ENCODE data around the gene KRT3.

KRT3 gene

GRCh38 chr12:52795694-52796428 lies at the start of gene KRT3:
Gene KRT3 (minus strand): TSS chr12:52796117. CDS start chr12:52796042, 75 bp downstream.
- FAIRE-seq = no peak

DNA sequence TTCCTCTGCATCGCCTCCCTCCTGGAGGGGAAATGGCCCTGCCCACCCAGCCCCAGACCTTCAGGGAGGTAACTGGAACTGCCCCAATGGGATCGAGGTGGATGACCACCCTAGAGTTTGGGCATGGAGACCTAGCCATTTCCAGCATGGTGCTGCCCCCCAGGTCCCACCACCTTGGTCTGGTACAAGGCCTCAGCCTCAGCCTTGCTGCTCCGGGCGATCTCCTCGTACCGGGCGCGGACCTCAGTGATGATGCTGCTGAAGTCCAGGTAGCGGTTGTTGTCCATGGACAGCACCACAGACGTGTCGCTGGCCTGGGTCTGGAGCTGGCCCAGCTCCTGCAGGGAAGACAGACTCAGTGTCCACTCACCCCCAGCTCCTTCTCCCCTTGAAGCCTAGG lies 48.5 kb upstream of the KRT3 start:
- FAIRE-seq = no peak

DNA sequence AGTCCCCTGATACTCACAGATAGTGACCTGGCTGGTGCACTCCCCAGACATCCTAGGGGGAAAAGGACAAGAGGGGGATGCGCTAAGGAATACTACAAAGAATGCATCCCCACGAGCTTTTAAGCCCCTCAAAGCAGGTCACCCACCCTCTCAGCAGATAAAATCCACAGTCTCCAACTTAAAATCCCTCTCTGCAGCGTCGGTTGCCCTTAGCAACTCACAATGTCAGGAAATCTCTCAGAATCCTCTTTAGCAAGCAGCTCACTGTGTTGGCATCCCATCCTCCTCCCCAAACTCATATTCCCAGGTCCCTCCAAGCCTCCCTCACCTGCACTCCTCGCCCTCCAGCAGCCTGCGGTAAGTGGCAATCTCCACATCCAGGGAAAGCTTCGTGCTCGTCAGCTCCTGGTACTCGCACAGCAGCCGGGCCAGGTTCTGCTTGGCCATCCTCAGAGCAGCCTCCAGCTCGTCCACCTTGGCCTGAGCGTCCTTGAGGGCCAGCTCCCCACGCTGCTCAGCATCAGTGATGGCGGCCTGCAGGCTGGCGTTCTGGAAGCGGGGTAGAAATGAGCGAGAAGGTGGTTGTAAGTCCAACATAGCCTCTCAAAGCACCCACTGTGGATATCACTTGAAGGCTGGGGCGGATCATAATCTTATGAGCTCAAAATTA lies 43.7 kb upstream of the KRT3 start:
- FAIRE-seq = no peak

DNA sequence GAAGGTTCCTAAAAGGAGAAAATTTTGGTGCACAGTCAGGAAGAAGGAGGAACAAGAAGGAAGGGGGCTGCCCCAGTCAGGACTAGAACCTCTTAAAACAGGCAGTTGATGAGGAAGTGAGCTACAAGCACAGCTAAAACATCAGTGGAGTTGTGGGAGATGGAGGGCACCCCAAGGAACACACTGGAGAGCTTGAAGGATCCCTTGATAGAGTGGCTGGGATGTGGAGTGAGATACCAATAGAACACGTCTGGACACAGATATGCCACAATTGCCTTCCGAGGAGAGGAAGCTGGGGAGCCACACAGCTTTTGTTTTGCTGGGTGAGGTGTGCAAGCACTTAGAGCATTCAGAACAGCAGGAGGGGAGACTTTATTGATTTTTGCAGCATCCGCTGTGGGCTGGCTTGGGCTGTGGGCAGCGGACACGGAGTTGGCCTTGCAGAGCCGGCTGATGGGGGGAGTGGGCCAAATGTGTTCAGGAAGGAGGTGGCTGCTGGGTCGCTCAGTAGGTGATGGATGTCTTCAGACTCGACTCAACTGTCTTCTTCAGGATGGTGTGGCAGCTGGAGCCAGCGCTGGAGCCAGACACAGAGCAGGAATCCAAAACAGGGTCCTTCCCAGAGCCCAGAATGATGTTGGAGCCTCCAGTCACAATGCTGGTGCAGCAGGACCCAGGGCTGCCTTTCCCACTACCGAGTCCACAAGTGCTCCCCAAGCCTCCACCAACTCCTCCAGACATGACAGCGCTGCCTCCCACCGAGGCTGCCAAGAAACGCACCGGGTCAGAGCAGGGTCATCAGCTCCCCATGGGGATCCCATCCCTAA lies 42.9 kb upstream of the KRT3 start:
- FAIRE-seq = no peak

GRCh38 chr12:52837781-52838608 lies 42.1 kb upstream of the KRT3 start:
- FAIRE-seq = no peak

- no peak for FAIRE-seq
Measured at GRCh38 chr12:52837413-52837741, 41.5 kb upstream of the KRT3 start.

GRCh38 chr12:52836491-52837412 lies 40.8 kb upstream of the KRT3 start:
- FAIRE-seq = no peak

DNA sequence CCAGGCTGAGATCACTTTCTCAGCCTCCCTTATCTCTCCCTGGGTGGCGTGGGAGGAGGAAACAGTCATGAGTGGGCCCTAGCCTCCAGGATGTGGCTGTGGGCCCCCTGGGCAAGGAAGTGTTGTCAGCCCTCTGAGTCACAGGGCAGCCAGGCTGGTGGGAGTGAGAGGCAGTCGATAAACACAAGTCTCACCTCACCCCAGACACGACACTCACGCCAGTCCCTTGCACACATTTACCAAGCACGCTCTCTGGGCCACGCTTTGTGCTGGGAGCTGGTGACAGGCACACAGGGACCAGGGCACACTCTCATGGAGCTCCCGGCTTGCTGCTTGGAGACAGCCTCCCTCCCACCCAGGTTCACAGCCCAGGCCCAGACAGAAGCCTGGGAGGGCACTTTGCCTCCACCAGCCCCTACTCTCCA lies 40.1 kb upstream of the KRT3 start:
- FAIRE-seq = no peak

- no peak for FAIRE-seq
Measured at GRCh38 chr12:52835271-52836041, 39.5 kb upstream of the KRT3 start.

- FAIRE-seq = no peak
Measured at GRCh38 chr12:52834727-52835001, 38.7 kb upstream of the KRT3 start.

GRCh38 chr12:52833922-52834726 lies 38.2 kb upstream of the KRT3 start, which contains the start of gene KRT79:
Gene KRT79 (minus strand): TSS chr12:52834311. CDS start chr12:52834260, 51 bp downstream.
- FAIRE-seq = no peak

GRCh38 chr12:52832985-52833905 lies 37.3 kb upstream of the KRT3 start:
- FAIRE-seq = no peak

DNA sequence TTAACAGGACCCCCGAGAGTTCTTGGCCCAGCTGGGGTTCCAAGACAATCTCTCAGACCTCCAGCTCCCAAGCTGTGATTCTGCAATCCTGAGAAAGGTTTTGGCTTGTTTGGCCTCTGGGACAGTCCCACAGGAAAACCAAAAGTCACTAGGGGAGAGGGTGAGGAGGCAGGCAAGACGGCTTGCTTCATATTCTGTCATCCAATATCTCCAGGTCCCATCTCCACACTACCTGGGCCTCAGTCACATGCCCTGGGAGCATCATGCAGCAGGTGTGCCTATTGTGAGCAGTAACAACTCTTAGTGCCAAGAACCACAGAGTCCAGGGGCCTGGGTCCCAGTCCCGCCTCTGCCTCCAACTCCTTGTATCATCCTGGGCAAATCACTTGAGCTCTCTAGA lies 36.5 kb upstream of the KRT3 start:
- no peak for FAIRE-seq

GRCh38 chr12:52831251-52831650 lies 35.3 kb upstream of the KRT3 start:
- FAIRE-seq = no peak

GRCh38 chr12:52829986-52830770 lies 34.3 kb upstream of the KRT3 start:
- no peak for FAIRE-seq

GRCh38 chr12:52828591-52829021 lies 32.7 kb upstream of the KRT3 start:
- no peak for FAIRE-seq

GRCh38 chr12:52828156-52828555 lies 32.2 kb upstream of the KRT3 start:
- no peak for FAIRE-seq

DNA sequence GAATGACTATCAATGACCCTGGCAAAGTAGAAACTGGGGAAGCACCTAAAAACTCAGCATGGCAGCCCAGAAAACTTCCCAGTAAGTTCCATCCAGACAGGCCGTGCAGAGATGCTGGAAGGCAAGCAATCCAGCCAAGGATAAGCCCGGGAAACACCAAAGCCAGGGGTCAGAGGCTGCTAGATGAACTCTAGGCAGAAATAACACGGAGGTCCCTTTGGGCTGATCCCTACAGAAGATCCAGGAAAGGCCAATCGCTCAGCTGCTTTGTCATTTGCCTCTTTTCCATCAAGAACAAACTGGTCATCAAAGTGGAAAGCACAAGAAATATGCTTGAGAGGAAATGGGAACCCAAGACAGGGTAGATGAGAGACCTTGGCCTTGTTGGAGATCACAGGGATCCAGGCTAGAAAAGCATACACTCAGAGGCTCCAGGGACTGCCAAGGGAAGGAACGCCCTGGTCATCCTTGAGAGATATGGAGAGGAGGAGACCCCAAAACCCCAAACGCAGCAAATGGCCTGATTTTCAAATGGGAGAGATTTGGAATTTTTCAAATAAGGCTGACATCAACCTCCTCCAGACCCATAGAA lies 31.7 kb upstream of the KRT3 start:
- no peak for FAIRE-seq
